Body of pancreas (tissue), 4 donors: Measurements from ENCODE around the gene GFI1.

Experiments used
- CTCF ChIP-seq, 7 experiments: fragments of 450-650 bp in 4 of 7; fragments of 200-600 bp in 3 of 7; sonication (generic) in 3 of 7; IDR thresholded peaks; one replicate each; pipeline ENCODE4 v1.5.1; 2016 to 2019; ENCODE audit warnings: antibody characterized with exemption in 7 of 7
- POLR2A ChIP-seq, 3 donors: fragments of 450-650 bp; IDR thresholded peaks; one replicate each; pipeline ENCODE4 v1.6.1; 2016; ENCODE audit warnings: antibody characterized with exemption in 3 of 3, mild to moderate bottlenecking in 2 of 3

GRCh38 chr1:92488416-92488815 lies 1.7 kb upstream of the GFI1 start:
- TF ChIP-seq CTCF (IDR thresholded peaks at IDR 0.05) (no peak), POLR2A (IDR thresholded peaks at IDR 0.05) (no peak)
